NCI-H526 (cell line): ENCODE results near the gene COL27A1.

Experiments
- DNase-seq, 2 experiments: peaks; one replicate each; lab custom pipeline; 2025; lab: John Stamatoyannopoulos, UW

Gene COL27A1

GRCh38 chr9:114206221-114206789 lies 51.0 kb downstream of the COL27A1 start:
- DNase-seq, result no peak

- DNase-seq, result no peak
Observed at GRCh38 chr9:114207034-114207810, 51.9 kb downstream of the COL27A1 start.

- DNase-seq, result no peak
Observed at GRCh38 chr9:114207845-114208244, 52.5 kb downstream of the COL27A1 start.

GRCh38 chr9:114209151-114209550 lies 53.8 kb downstream of the COL27A1 start:
- no peak for DNase-seq

GRCh38 chr9:114210136-114210535 lies 54.8 kb downstream of the COL27A1 start:
- no peak for DNase-seq

GRCh38 chr9:114210691-114211276 lies 55.4 kb downstream of the COL27A1 start:
- DNase-seq, result no peak

- DNase-seq, result no peak
Observed at GRCh38 chr9:114212826-114213225, 57.5 kb downstream of the COL27A1 start.

GRCh38 chr9:114213566-114213965 lies 58.2 kb downstream of the COL27A1 start:
- no peak for DNase-seq

- no peak for DNase-seq
Observed at GRCh38 chr9:114214181-114214580, 58.8 kb downstream of the COL27A1 start.

- DNase-seq, result no peak
Observed at GRCh38 chr9:114214686-114215414, 59.5 kb downstream of the COL27A1 start.

GRCh38 chr9:114216081-114216480 lies 60.7 kb downstream of the COL27A1 start:
- no peak for DNase-seq

- DNase-seq, result no peak
Observed at GRCh38 chr9:114216976-114217375, 61.6 kb downstream of the COL27A1 start.

GRCh38 chr9:114218264-114219120 lies 63.2 kb downstream of the COL27A1 start:
- no peak for DNase-seq

GRCh38 chr9:114220061-114220541 lies 64.8 kb downstream of the COL27A1 start:
- no peak for DNase-seq

- DNase-seq, result no peak
Observed at GRCh38 chr9:114221706-114222465, 66.5 kb downstream of the COL27A1 start.

GRCh38 chr9:114223564-114224246 lies 68.4 kb downstream of the COL27A1 start:
- no peak for DNase-seq

- peak; percentile 17 to 38 for DNase-seq
Observed at GRCh38 chr9:114224247-114224610, 68.9 kb downstream of the COL27A1 start.

- DNase-seq, result peak; percentile 78 to 87
Observed at GRCh38 chr9:114225561-114226212, 70.3 kb downstream of the COL27A1 start.

GRCh38 chr9:114226246-114227055 lies 71.1 kb downstream of the COL27A1 start:
- no peak for DNase-seq
